Amniotic stem cell (primary cell): Measurements from ENCODE around the gene ST6GAL2.

Experiments
- DNase-seq: peaks from one replicate; lab custom pipeline; 2025; lab: John Stamatoyannopoulos, UW

Gene ST6GAL2

GRCh38 chr2:106863387-106863786, 22.6 kb downstream of the ST6GAL2 start:
- DNase-seq: no peak

DNA sequence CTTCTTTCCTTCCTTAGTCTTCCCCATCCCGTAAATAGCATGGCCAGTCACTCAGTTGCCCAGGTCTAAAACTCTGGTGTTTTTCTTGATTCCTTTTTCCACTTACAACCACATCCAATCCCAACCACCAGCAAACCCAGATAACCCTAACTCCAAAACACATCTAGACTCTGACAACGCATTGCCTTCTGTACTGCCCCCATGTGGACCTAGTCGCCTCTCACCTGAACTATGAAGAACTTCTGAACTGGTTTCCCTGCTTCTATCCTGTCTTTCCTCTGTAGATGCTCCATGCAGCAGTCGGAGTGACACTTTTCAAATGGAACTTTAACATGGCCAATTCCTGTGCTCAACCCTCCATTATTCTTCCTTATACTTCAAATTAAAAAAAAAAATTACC, 26.5 kb downstream of the ST6GAL2 start:
- no peak for DNase-seq

GRCh38 chr2:106858810-106859209, 27.2 kb downstream of the ST6GAL2 start:
- no peak for DNase-seq

- no peak for DNase-seq
Measured at GRCh38 chr2:106857882-106858478, 28.0 kb downstream of the ST6GAL2 start.

- no peak for DNase-seq
Measured at GRCh38 chr2:106853631-106854030, 32.3 kb downstream of the ST6GAL2 start.

GRCh38 chr2:106851881-106852501, 34.0 kb downstream of the ST6GAL2 start:
- DNase-seq: no peak

DNA sequence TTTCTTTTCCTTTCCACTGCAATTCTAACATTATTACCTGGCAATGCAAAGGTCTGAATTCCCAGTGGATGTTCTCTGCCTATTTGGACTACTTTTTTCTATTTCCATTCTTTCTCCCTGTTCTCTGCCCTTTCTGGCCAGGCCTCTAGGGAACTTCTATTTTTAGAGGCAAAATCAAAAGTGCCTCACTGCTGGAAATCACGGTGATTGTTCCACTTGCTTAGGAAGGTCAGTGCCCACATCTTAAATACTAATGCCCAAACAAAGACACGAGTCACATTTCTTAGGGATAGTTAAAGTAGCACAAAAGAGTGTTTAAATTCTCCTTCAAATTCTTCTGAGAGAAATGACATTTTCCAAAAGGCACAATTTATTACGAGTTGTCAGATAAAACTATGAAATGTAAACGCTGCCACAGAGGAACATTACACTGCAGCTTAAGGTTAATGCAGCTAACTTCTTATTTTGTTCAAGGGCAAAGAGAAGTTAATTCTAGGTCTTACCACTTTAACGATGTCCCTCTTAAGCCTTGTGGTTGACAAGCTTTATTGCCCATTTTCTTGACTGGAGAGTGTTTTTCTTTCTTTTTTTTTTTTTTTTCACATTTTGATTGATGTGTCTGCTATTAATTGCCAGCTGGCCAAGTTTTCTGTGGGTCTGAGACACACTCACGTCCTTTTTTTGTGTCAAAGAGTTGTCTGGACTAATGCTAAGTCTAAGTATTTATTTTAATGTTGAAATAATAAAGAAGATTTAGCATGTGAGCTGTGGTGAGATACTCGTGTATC, 34.7 kb downstream of the ST6GAL2 start:
- DNase-seq: no peak

DNA sequence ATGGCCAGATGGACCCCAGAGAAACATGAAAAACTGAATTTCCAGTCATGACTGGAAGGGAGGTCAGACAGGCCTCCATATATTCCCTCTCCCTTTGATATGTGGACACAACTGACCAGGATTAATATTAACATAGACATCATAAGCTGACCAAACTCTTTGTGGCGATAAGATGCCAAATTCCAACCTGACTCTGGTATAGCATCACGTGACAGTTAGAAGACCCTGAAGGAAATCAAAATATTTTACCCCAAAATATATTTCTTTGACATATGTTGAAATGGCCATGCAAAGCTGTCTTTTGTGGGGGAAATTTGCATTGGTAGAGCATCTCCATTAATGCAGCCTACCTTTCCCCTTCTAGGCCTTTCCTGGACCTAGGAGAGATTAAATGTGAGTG, 36.7 kb downstream of the ST6GAL2 start:
- DNase-seq: no peak

GRCh38 chr2:106847366-106847765, 38.6 kb downstream of the ST6GAL2 start:
- DNase-seq: no peak

DNA sequence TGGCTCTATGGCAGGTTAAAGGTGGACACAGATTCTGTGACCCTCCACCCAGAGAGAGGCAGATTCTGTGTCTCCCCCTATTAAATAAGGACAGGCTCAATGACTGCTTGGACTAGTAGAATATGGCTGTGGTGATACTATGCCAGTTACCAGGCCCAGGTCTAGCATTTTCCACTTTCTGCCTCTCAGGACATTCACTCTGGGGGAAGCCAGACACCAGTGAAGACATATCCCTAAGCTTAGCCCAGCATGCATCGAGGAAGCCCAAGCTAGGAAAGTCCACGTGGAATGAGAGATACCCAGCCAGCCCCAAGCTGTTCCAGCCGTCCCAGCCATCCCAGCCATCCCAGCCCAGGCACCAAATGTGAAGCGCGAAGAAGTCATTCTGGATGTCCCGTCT, 40.3 kb downstream of the ST6GAL2 start:
- no peak for DNase-seq

DNA sequence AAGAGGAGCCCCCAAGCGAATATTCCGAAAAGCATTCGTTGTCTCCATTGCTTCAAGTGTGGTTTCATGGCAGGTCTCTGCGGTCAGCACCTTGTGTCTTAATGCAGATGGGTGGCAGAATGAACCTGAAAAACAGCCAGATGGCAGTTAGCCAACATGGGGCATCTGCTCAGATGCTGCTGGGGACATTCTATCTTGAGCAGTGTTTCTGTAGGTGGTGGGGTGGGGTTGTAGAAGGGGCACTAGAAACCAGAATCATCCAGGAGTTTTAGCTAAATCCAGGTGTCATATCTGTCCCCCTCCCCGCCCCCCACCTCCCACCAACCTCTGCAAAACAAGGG, 42.1 kb downstream of the ST6GAL2 start:
- no peak for DNase-seq

DNA sequence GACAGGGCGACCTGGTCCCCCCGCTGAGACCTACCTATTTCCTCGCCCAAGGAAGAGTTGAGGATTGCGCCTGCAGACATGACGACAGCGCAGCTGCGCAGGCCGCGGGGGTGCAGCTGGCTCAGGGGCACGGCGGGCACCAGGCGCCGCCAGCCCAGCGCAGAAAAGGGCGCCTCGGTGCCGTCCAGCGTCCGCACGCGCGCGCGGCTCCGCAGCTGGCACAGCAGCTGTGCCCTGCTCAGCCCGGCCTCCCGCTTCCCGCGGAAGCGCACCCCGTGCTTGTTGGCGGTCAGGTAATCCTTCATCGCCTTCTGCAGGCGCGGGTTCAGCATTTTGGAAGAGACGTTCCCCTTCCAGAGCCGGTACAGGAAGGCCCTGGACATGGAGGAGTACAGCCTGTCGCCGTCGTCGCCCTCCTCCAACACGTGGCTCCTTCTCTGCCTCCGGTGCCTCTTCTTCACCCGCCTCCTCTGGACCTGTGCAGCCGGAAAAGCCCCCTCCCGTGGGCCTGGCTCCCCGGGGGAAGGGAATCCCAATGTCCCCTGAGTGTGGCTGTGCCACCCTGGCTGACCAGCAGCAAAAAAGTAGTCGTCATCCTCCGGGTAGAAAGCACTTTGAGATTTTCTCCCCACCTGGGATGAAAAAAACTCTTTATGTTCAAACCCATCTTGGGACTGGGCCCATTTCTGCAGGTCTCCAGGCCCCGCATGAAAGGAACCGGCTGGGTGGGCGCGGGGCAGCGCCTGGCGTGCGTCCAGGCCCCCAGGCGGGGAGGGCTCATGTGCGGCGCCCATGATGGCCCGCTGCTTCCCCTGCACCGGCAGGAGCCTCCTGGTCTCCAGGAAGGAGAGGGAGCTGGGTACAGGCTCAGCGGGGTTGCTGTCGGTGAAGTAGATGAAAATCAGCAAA, 42.7 kb downstream of the ST6GAL2 start:
- DNase-seq: no peak

DNA sequence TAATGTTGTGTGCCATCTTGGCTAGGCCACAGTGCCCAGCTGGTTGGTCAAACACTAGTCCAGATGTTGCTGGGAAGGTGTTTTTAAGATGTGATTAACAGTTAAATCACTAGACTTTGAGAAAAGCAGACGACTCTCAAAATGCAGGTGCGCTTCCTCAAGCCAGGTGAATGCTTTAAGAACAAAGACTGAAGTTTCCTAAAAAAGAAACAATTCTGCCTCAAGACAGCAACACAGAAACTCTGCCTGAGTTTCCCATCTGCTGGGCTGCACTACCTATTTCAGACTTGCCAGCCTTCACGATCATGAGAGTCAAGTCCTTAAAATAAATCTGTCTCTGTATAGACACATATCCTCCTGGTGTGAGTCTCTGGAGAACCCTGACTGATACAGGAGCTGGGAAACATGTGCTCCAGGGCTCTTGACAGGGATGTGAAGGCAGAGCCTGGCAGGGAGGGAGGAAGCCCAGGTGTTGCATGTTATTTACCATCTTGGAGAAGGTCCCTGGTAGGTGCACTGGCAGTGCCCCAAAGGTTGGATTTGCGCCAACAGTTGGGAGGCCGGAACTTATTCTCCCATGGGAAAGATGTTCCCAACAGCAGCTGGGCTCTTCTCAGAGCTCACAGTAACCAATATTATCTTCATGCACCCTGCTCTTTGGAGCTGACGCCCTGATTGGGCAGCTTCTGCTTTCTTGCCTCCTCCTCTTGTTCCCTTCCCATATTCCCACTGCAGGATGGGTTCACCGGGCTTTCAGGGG, 43.9 kb downstream of the ST6GAL2 start:
- no peak for DNase-seq

DNA sequence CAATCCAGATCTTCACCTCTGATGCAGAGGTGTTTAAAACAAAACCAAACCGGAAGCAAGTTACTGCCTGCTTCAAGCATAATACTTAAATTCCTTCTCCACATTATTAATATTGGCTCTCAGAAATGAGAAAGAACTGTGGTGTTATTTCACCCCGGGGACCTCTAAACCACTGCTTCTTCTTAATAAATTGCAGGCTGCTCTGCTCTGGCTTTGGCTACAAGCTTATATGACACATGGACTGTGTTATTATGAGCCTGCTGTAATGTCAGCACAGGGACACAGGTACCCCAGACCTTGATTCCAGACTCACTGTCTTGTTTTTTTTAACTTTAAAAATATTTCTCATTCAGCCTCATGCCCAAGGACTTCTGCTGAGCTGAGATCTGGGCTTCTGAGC, 45.1 kb downstream of the ST6GAL2 start:
- no peak for DNase-seq

DNA sequence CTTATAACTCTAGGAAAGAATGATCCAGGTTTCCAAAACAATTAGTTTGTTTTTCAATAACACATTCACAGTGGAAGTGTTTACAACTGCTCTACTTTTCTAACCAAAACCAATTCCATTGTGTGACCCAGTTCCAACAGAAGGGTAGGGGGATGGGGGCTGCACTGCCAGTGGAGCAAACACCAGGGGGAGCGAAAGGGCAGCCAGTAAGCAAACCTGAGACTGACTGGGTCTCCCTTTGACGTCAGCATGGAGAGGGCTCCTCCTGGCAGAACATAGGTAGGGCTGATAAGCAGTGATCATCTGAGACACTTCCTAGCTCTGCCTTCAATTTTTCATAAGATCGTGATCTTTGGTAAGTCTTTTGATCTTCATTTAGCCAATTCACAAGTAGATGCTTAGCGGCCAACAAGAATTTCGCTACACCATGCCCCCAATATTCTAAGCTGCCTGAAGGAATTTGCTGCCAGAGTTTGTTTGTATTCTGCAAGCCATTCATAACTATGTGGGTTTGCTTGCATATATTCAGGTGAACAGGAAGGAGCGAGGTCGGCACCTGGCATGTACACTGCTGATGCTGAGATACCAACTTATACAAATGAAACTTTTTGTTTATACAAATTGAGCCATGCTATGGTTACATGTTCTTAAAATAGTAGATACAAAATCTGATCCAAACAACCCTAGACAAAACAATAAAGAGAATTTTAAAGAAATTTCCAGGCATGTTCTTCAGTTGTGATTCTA, 45.9 kb downstream of the ST6GAL2 start:
- DNase-seq: no peak

GRCh38 chr2:106833256-106833655, 52.7 kb downstream of the ST6GAL2 start:
- no peak for DNase-seq

GRCh38 chr2:106831816-106832569, 54.0 kb downstream of the ST6GAL2 start:
- DNase-seq: no peak

- DNase-seq: no peak
Measured at GRCh38 chr2:106831241-106831640, 54.7 kb downstream of the ST6GAL2 start.

- no peak for DNase-seq
Measured at GRCh38 chr2:106830191-106830590, 55.8 kb downstream of the ST6GAL2 start.

DNA sequence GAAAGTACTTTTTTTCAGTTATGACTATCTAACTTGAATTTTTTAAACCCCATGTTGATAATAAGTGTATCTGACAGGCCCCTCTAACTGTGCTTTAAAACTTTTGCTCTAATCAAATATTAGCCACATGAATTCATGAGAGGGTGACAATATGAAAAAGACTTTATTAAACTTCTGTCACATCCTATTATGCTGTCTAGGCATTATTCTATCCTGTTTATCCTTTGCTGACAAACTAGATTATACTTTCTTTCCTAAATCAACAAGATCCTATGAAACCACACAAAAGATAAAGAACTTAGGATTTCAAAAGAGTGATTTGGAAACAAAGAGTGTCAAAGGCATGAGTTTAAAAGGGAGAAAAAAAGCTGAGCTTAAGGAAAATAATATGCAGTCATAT, 57.8 kb downstream of the ST6GAL2 start:
- no peak for DNase-seq
